H1 (cell line): ENCODE data around the gene DUS1L. TPM values are rescaled to one million over a fixed set of nuclear protein-coding genes. Genes with fewer than 3 reads are reported as not detected.

Experiments
- CTCF ChIA-PET: fragments of 300-600 bp; sonication (Branson Sonifier 250); formaldehyde crosslinking; loops from one replicate; lab custom pipeline; 2021; ENCODE audit not compliant: partially characterized antibody; lab: Charles Lee
- POLR2A ChIA-PET: fragments of 300-600 bp; sonication (Branson Sonifier 250); formaldehyde crosslinking; loops from one replicate; lab custom pipeline; 2021; ENCODE audit warnings: inconsistent platforms; ENCODE audit not compliant: partially characterized antibody; lab: Charles Lee
- DNase-seq, 2 experiments: peaks; one replicate each; pipeline versions ENCODE4 v3.0.0 to v3.0.0-alpha.2; 2010 to 2022; ENCODE audit warnings: low spot score in 2 of 2, low read depth in 1 of 2, mixed read lengths in 1 of 2
- FAIRE-seq: peaks from 2 replicates; lab custom pipeline; 2011; peaks lifted over from hg19 to GRCh38; lab: Jason Lieb, UNC
- H2AFZ ChIP-seq: 2 replicates; pipeline ENCODE4 v1.8.1; 2012; ENCODE audit warnings: low read length, inconsistent platforms
- H2AK5ac ChIP-seq: 2 replicates; pipeline ENCODE4 v1.6.1; 2013; ENCODE audit warnings: low read depth, low read length
- H2BK120ac ChIP-seq: replicated peaks from 2 replicates; pipeline ENCODE3; 2013; ENCODE audit warnings: low read depth, low read length, inconsistent platforms
- H2BK12ac ChIP-seq: 2 replicates; pipeline ENCODE4 v1.6.1; 2013; ENCODE audit warnings: low read depth, low read length
- H2BK15ac ChIP-seq: 2 replicates; pipeline ENCODE4 v1.6.1; 2013; ENCODE audit warnings: low read length
- H2BK20ac ChIP-seq: 2 replicates; pipeline ENCODE4 v1.6.1; 2013; ENCODE audit warnings: low read length
- H2BK5ac ChIP-seq: 2 replicates; pipeline ENCODE4 v1.6.1; 2013; ENCODE audit warnings: low read depth, low read length
- H3K14ac ChIP-seq: 2 replicates; pipeline ENCODE4 v1.6.1; 2013; ENCODE audit warnings: inconsistent platforms; ENCODE audit not compliant: insufficient read length
- H3K18ac ChIP-seq: 2 replicates; pipeline ENCODE4 v1.6.1; 2013; ENCODE audit warnings: low read length; ENCODE audit errors: extremely low read depth
- H3K23ac ChIP-seq: 2 replicates; pipeline ENCODE4 v1.6.1; 2013; ENCODE audit warnings: inconsistent platforms; ENCODE audit not compliant: insufficient read length
- H3K23me2 ChIP-seq: 2 replicates; pipeline ENCODE4 v1.6.1; 2013; ENCODE audit warnings: low read depth, low read length
- H3K27ac ChIP-seq: 2 replicates; pipeline ENCODE4 v1.6.1; 2011; ENCODE audit warnings: low read depth, low read length, inconsistent platforms
- H3K27me3 ChIP-seq, 4 experiments: replicated peaks in 1 of 4; 1 replicate in 1 of 4; 2 replicates in 3 of 4; pipeline versions ENCODE4 v1.6.1 to v1.8.1; 2011 to 2013; ENCODE audit warnings: low read length in 3 of 4, mild to moderate bottlenecking in 3 of 4, inconsistent platforms in 2 of 4, mixed read lengths in 2 of 4, moderate library complexity in 1 of 4; ENCODE audit not compliant: control insufficient read depth in 3 of 4, insufficient read depth in 3 of 4; ENCODE audit errors: extremely low read depth in 1 of 4
- H3K36me3 ChIP-seq, 4 experiments: 2 replicates each; pipeline versions ENCODE4 v1.6.1 to v1.8.1; 2011 to 2013; ENCODE audit warnings: mild to moderate bottlenecking in 4 of 4, low read length in 3 of 4, moderate library complexity in 2 of 4, control low read depth in 1 of 4, inconsistent platforms in 1 of 4; ENCODE audit not compliant: insufficient read depth in 4 of 4, control insufficient read depth in 2 of 4
- H3K4ac ChIP-seq: replicated peaks from 2 replicates; pipeline ENCODE3; 2013; ENCODE audit warnings: low read length, low read depth, mixed read lengths, inconsistent platforms; ENCODE audit not compliant: insufficient read length
- H3K4me1 ChIP-seq, 4 experiments: replicated peaks in 1 of 4; 1 replicate in 1 of 4; 2 replicates in 3 of 4; pipeline versions ENCODE4 v1.6.1 to v1.8.1; 2011 to 2013; ENCODE audit warnings: low read length in 3 of 4, inconsistent platforms in 2 of 4, mixed read lengths in 1 of 4; ENCODE audit not compliant: insufficient read depth in 4 of 4, control insufficient read depth in 3 of 4
- H3K4me2 ChIP-seq, 2 experiments: 2 replicates each; pipeline versions ENCODE4 v1.6.1 to v1.8.1; 2011 to 2013; ENCODE audit warnings: low read depth in 2 of 2, low read length in 2 of 2, control low read depth in 1 of 2, inconsistent platforms in 1 of 2, mild to moderate bottlenecking in 1 of 2; ENCODE audit not compliant: insufficient read depth in 1 of 2
- H3K4me3 ChIP-seq, 4 experiments: fragments of 200-600, 300-600 bp in 1 of 4; sonication (generic), shearing (Covaris generic), sonication (Bioruptor Twin) in 1 of 4; 2 replicates each; pipeline versions ENCODE4 v1.5.1 to v1.8.1; 2011 to 2016; ENCODE audit warnings: low read length in 4 of 4, low read depth in 3 of 4, control low read depth in 2 of 4, inconsistent platforms in 2 of 4, mild to moderate bottlenecking in 2 of 4, mixed read lengths in 1 of 4, moderate library complexity in 1 of 4; ENCODE audit not compliant: insufficient read depth in 2 of 4; ENCODE audit errors: extremely low read depth in 1 of 4
- H3K56ac ChIP-seq: replicated peaks from 2 replicates; pipeline ENCODE3; 2013; ENCODE audit warnings: low read depth, mild to moderate bottlenecking, mixed read lengths, low read length, inconsistent platforms; ENCODE audit not compliant: insufficient read length
- H3K79me1 ChIP-seq: 2 replicates; pipeline ENCODE4 v1.6.1; 2013; ENCODE audit warnings: low read depth, low read length, control low read depth
- H3K79me2 ChIP-seq, 2 experiments: 2 replicates each; pipeline versions ENCODE4 v1.6.1 to v1.8.1; 2012 to 2013; ENCODE audit warnings: low read length in 2 of 2, mild to moderate bottlenecking in 2 of 2, inconsistent platforms in 1 of 2; ENCODE audit not compliant: insufficient read depth in 2 of 2, control insufficient read depth in 1 of 2
- H3K9ac ChIP-seq, 4 experiments: replicated peaks in 1 of 4; 1 replicate in 1 of 4; 2 replicates in 3 of 4; pipeline versions ENCODE4 v1.6.1 to v1.8.1; 2011 to 2013; ENCODE audit warnings: low read depth in 3 of 4, low read length in 3 of 4, control low read depth in 2 of 4, mild to moderate bottlenecking in 2 of 4, moderate library complexity in 2 of 4, inconsistent platforms in 1 of 4; ENCODE audit errors: extremely low read depth in 1 of 4
- H3K9me3 ChIP-seq, 2 experiments: 2 replicates each; pipeline versions ENCODE4 v1.6.1 to v1.8.1; 2012 to 2013; ENCODE audit warnings: mild to moderate bottlenecking in 2 of 2, moderate library complexity in 2 of 2, control low read depth in 1 of 2, inconsistent platforms in 1 of 2, low read depth in 1 of 2, low read length in 1 of 2, mixed read lengths in 1 of 2; ENCODE audit not compliant: insufficient read depth in 2 of 2
- H4K20me1 ChIP-seq, 2 experiments: replicated peaks in 1 of 2; 2 replicates each; pipeline versions ENCODE3 to v1.8.1; 2011 to 2013; ENCODE audit warnings: inconsistent platforms in 2 of 2, low read length in 2 of 2, mild to moderate bottlenecking in 1 of 2; ENCODE audit not compliant: insufficient read depth in 2 of 2, control insufficient read depth in 1 of 2
- H4K5ac ChIP-seq: 2 replicates; pipeline ENCODE4 v1.6.1; 2013; ENCODE audit warnings: low read length, low read depth, mixed read lengths, inconsistent platforms; ENCODE audit not compliant: insufficient read length
- H4K8ac ChIP-seq: 2 replicates; pipeline ENCODE4 v1.8.0; 2013; ENCODE audit warnings: mild to moderate bottlenecking, moderate library complexity, low read length, inconsistent platforms; ENCODE audit not compliant: insufficient read depth; ENCODE audit errors: extremely low read depth
- H4K91ac ChIP-seq: replicated peaks from 2 replicates; pipeline ENCODE3; 2013; ENCODE audit warnings: low read length, mixed read lengths, inconsistent platforms; ENCODE audit not compliant: insufficient read length
- ASH2L ChIP-seq: fragments of 200-600, 300-600 bp; sonication (generic); IDR thresholded peaks from one replicate; pipeline ENCODE4 v1.7.1; 2017; ENCODE audit warnings: low read length
- CEBPB ChIP-seq: IDR thresholded peaks from 2 replicates; pipeline ENCODE4 v1.6.1; 2012; ENCODE audit warnings: low read depth, low read length
- NANOG ChIP-seq: IDR thresholded peaks from 2 replicates; pipeline ENCODE4 v1.6.1; 2011; ENCODE audit warnings: low read length, low read depth, mild to moderate bottlenecking, inconsistent platforms; ENCODE audit not compliant: insufficient read depth, poor library complexity, severe bottlenecking
- RNF2 ChIP-seq: fragments of 200-900, 300-1000 bp; sonication (generic); IDR thresholded peaks from 2 replicates; pipeline ENCODE4 v1.7.1; 2016; ENCODE audit warnings: borderline replicate concordance, low read depth, mild to moderate bottlenecking, antibody characterized with exemption, low read length; ENCODE audit not compliant: poor library complexity, severe bottlenecking; ENCODE audit errors: missing control alignments
- SIRT6 ChIP-seq: IDR thresholded peaks from one replicate; pipeline ENCODE4 v1.7.1; 2012; ENCODE audit warnings: low read length, inconsistent platforms
- SP4 ChIP-seq: IDR thresholded peaks from 2 replicates; pipeline ENCODE4 v1.6.1; 2012; ENCODE audit warnings: low read length, inconsistent platforms
- TAF1 ChIP-seq: IDR thresholded peaks from 2 replicates; pipeline ENCODE4 v1.6.1; 2011; ENCODE audit warnings: mild to moderate bottlenecking, low read depth, low read length
- TAF7 ChIP-seq: optimal IDR thresholded peaks from 2 replicates; pipeline ENCODE3; 2011; ENCODE audit warnings: low read depth, mild to moderate bottlenecking, inconsistent platforms, low read length, moderate library complexity, borderline replicate concordance
- TCF12 ChIP-seq: IDR thresholded peaks from 2 replicates; pipeline ENCODE4 v1.6.1; 2011; ENCODE audit warnings: low read depth, mild to moderate bottlenecking, low read length
- ZNF274 ChIP-seq: IDR thresholded peaks from 2 replicates; pipeline ENCODE4 v1.7.0; 2012; ENCODE audit warnings: low read length, borderline replicate concordance; ENCODE audit errors: extremely low read depth
- WGBS, 2 experiments: shearing (Covaris generic) in 1 of 2; methylation state at CpG; one replicate each; pipeline versions ENCODE4 v1.1.6 to v1.1.7; 2013 to 2015; ENCODE audit warnings: low lambda C conversion rate in 2 of 2, mixed read lengths in 2 of 2, inconsistent platforms in 1 of 2, low coverage in 1 of 2, missing lambda C conversion rate in 1 of 2; ENCODE audit not compliant: insufficient replicate concordance in 2 of 2, insufficient coverage in 1 of 2, insufficient read length in 1 of 2; ENCODE audit errors: extremely low coverage in 1 of 2, missing lambda C conversion rate in 1 of 2; 5-methylcytosine and 5-hydroxymethylcytosine counted together
- polyA plus RNA-seq, 7 experiments: library from polyadenylated mRNA; depleted of rRNA in 3 of 7; stranded (reverse) in 5 of 7; unstranded in 2 of 7; fragments of >200 nt in 5 of 7; fragments of 200-250 nt in 2 of 7; gene quantifications; 1 replicate in 5 of 7; 2 replicates in 1 of 7; 4 replicates in 1 of 7; pipeline versions ENCODE4 v1.2.1 to v1.2.3, GENCODE V29; 2011 to 2013; ENCODE audit warnings: missing spikeins in 2 of 7, mixed read lengths in 2 of 7
- total RNA-seq: library from RNA; stranded (reverse); fragmentation: NEBNext Ultra II Directional; extraction: Animal tissue kit (Norgen Biotek cat#: 25700); gene quantifications from 2 replicates; pipeline ENCODE4 v1.2.1, GENCODE V29; 2021
- TF ChIP-seq, protein P1 (sequence below): IDR thresholded peaks from 2 replicates; pipeline ENCODE4 v1.6.1; 2011; ENCODE audit warnings: low read depth, mild to moderate bottlenecking, low read length; ENCODE audit not compliant: insufficient read depth

The DUS1L gene
- total and polyA plus RNA-seq, 2 of the 8 experiments (the other 6 are each of a cell fraction or from before 2014, with no cell fraction given) = 34.5 to 69.1 TPM

DNA sequence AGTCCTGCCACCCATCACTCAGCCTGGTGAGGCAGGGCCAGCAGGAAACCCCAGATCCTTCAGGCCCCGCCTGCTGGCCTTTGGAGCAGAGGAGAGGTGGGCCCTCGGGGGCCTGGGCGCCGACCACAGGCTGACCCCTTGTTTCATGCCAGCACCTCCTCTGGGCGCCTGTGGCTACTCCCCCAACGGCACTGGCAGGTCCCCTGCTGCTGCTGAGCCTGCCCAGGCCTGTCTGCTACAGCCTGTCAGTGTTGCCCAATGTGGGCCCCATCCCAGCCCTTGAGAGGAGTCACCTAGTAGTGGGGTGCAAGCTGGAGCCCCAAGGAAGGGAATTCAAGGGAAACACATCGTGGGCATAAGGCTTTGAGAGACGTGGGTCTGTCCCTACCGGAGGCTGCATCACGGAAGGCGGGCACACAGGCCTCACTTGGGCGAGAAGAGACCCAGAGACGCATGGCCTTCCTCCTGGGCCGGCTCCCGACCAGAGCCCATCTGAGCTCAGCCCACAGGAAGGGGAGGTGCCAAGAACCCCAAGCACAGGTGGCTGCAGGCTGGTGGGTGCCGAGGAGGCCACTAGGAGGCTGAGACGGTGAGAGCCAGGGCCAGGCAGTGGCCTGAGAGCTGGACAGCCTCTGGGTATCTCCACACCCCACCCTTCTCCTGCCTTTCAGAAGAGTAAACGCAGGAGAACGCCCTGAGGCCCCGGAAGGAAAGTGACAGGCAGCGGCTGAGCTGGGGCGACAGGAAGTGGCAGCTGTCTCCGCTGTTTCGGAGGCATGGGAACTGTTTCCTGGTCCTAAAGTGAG is 40.5 kb upstream of the DUS1L start:
- WGBS, 2 experiments = 52% methylated on average over 24 of the region's 24 CpGs; no CpG with 5 or more reads in 1 of the 2 experiments
- H4K8ac ChIP-seq = no peak overlapping the region
- H2BK120ac ChIP-seq = no peak overlapping the region
- DNase-seq = peak; percentile 43 to 79
- no peak overlapping the region for H4K5ac ChIP-seq
- peaks cover 0 to 49% (median 42%) of the 10 kb centered on the region in 4 experiments; a peak in 6 of 7 replicates for H3K4me1 ChIP-seq
- FAIRE-seq = no peak
- H4K20me1 ChIP-seq = peaks cover 0 to 2% of the 10 kb centered on the region in 2 experiments
- H3K27me3 ChIP-seq = no peaks in the 10 kb centered on the region
- H3K56ac ChIP-seq = no peak overlapping the region
- H4K91ac ChIP-seq = no peak overlapping the region
- H3K9me3 ChIP-seq = no peaks in the 10 kb centered on the region
- H2AK5ac ChIP-seq = no peak overlapping the region
- no peaks in the 10 kb centered on the region for H3K36me3 ChIP-seq
- H3K23me2 ChIP-seq = no peaks in the 10 kb centered on the region
- H2AFZ ChIP-seq = no peak overlapping the region
- peak overlapping the region; percentile 93; the same call in 1 of the 2 replicates for H2BK15ac ChIP-seq
- H2BK5ac ChIP-seq = 0 out of 2 replicates have a peak overlapping the region, but pooled peaks have one; percentile 57
- POLR2A ChIA-PET = interaction anchor here (0.7 to 2.4 kb wide), 10 partner anchors 8 to 179 kb away, joined by 3 to 14 read pairs (median 3); partner anchors contain the start of genes CENPX, CSNK1D, FASN and MAFG
- H3K14ac ChIP-seq = no peak overlapping the region
- no peaks in the 10 kb centered on the region; the same call in none of the 2 replicates for H3K79me1 ChIP-seq
- H3K23ac ChIP-seq = no peak overlapping the region
- H3K79me2 ChIP-seq = no peaks in the 10 kb centered on the region
- H3K4me3 ChIP-seq = no peak overlapping the region
- H2BK12ac ChIP-seq = peak overlapping the region; percentile 81; the same call in 1 of the 2 replicates
- H3K27ac ChIP-seq = no peak overlapping the region
- H3K18ac ChIP-seq = no peak overlapping the region
- peak overlapping the region; percentile 40 for H3K4ac ChIP-seq
- H3K4me2 ChIP-seq = peak overlapping the region; percentile 2 to 28; a peak in 3 of 4 replicates
- H2BK20ac ChIP-seq = 0 out of 2 replicates have a peak overlapping the region, but pooled peaks have one; percentile 61
- H3K9ac ChIP-seq = no peak overlapping the region
- CTCF ChIA-PET = interaction anchor here (0.8 to 6.5 kb wide), 21 partner anchors 10 to 299 kb away, joined by 3 to 61 read pairs (median 5); partner anchors contain the start of gene DCXR
- TF ChIP-seq TAF7 (no peak), ASH2L (no peak), TAF1 (no peak), SIRT6 (no peak), TCF12 (no peak), ZNF274 (no peak), CEBPB (no peak), RNF2 (no peak), NANOG (no peak), SP4 (no peak)
- TF ChIP-seq, protein P1, sequence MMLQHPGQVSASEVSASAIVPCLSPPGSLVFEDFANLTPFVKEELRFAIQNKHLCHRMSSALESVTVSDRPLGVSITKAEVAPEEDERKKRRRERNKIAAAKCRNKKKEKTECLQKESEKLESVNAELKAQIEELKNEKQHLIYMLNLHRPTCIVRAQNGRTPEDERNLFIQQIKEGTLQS = no peak
